ENCODE measurements around the gene ZNF580. TPM values are rescaled to one million over a fixed set of nuclear protein-coding genes. Genes with fewer than 3 reads are reported as not detected.

Gene ZNF580
- total and polyA plus RNA-seq, 2 of the 8 experiments (the other 6 are each of a cell fraction or from before 2014, with no cell fraction given) = 12.0 to 24.6 TPM

DNA sequence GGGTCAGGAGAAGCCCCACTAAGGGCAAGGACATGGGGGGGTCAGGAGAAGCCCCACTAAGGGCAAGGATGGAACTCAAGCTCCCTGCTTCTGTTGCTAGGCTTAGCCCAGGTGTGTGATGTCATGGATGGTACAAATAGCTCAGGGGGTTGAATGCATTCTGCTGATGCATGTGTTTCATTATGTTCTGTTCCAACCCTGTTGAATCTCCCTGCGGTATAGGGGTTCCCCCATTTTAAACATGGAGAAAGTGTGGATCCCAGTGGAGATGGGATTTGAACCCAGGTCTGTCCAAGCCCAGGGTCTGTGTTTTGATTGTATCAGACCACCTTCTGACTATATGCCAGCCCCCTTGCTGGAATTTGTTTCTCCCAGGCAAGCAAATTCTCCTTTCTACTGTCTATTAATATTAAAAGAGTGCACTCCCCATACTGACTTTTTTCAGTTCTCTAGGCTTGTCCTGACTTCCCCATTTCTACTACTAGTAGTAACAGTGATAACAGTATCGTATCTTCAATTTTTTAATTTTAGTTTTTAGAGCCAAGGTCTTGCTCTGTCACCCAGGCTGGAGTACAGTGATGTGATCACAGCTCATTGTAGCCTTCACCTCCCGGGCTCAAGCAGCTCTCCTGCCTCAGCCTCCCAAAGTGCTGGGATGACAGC is 28.7 kb upstream of the ZNF580 start:
- Histone ChIP-seq H3K14ac (ENCODE audit: insufficient read length) (no peak overlapping the region), H3K4me2 (ENCODE audit: insufficient read depth in 1 of 2, low read depth in 2 of 2, low read length in 2 of 2) (no peak overlapping the region), H2AK5ac (ENCODE audit: low read depth, low read length) (no peak overlapping the region), H3K18ac (ENCODE audit: extremely low read depth, low read length) (no peak overlapping the region), H4K20me1 (replicated peaks in 1 of 2; ENCODE audit: control insufficient read depth in 1 of 2, insufficient read depth in 2 of 2, low read length in 2 of 2) (peaks cover 4 to 26% of the 10 kb centered on the region in 2 experiments), H3K4me3 (ENCODE audit: extremely low read depth in 1 of 4, insufficient read depth in 2 of 4, low read depth in 3 of 4, low read length in 4 of 4) (no peak overlapping the region), H3K4ac (replicated peaks; ENCODE audit: insufficient read length, low read depth, low read length) (no peak overlapping the region), H3K27ac (ENCODE audit: low read depth, low read length) (no peak overlapping the region), H3K36me3 (ENCODE audit: control insufficient read depth in 2 of 4, insufficient read depth in 4 of 4, low read length in 3 of 4) (peaks cover 0 to 30% (median 1%) of the 10 kb centered on the region in 4 experiments; a peak in 4 of 8 replicates), H3K23me2 (ENCODE audit: low read depth, low read length) (no peaks in the 10 kb centered on the region), H3K79me1 (ENCODE audit: low read depth, low read length) (peaks cover 4% of the 10 kb centered on the region; the same call in 1 of the 2 replicates), H2BK5ac (ENCODE audit: low read depth, low read length) (no peak overlapping the region), H2AFZ (ENCODE audit: low read length) (no peak overlapping the region), H3K56ac (replicated peaks; ENCODE audit: insufficient read length, low read depth, low read length) (no peak overlapping the region), H4K91ac (replicated peaks; ENCODE audit: insufficient read length, low read length) (no peak overlapping the region), H2BK20ac (ENCODE audit: low read length) (no peak overlapping the region), H3K27me3 (replicated peaks in 1 of 4; ENCODE audit: control insufficient read depth in 3 of 4, extremely low read depth in 1 of 4, insufficient read depth in 3 of 4, low read length in 3 of 4) (no peaks in the 10 kb centered on the region), H2BK15ac (ENCODE audit: low read length) (no peak overlapping the region), H3K23ac (ENCODE audit: insufficient read length) (no peak overlapping the region), H2BK12ac (ENCODE audit: low read depth, low read length) (no peak overlapping the region), H3K79me2 (ENCODE audit: control insufficient read depth in 1 of 2, insufficient read depth in 2 of 2, low read length in 2 of 2) (peaks cover 0 to under 1% of the 10 kb centered on the region in 2 experiments; a peak in 1 of 4 replicates), H3K4me1 (replicated peaks in 1 of 4; ENCODE audit: control insufficient read depth in 3 of 4, insufficient read depth in 4 of 4, low read length in 3 of 4) (no peaks in the 10 kb centered on the region), H2BK120ac (replicated peaks; ENCODE audit: low read depth, low read length) (no peak overlapping the region), H4K5ac (ENCODE audit: insufficient read length, low read depth, low read length) (no peak overlapping the region), H4K8ac (ENCODE audit: extremely low read depth, insufficient read depth, low read length) (no peak overlapping the region), H3K9ac (replicated peaks in 1 of 4; ENCODE audit: extremely low read depth in 1 of 4, low read depth in 3 of 4, low read length in 3 of 4) (no peak overlapping the region), H3K9me3 (ENCODE audit: insufficient read depth in 2 of 2, low read depth in 1 of 2, low read length in 1 of 2) (no peaks in the 10 kb centered on the region; a peak in 1 of 4 replicates)
- ChIA-PET POLR2A (ENCODE audit: partially characterized antibody) (interaction anchor here (0.9 to 4.3 kb wide), 7 partner anchors 9 to 53 kb away, joined by 3 to 32 read pairs (median 3); partner anchors contain the start of genes FIZ1, ZNF524 and ZNF784), CTCF (ENCODE audit: partially characterized antibody) (interaction anchor here (1.1 to 1.5 kb wide), 3 partner anchors 13 to 92 kb away, joined by 3 read pairs; partner anchors contain the start of genes FIZ1 and ZNF524)
- DNase-seq (ENCODE audit: low read depth in 1 of 2, low spot score in 2 of 2) (no peak), FAIRE-seq (no peak)
- TF ChIP-seq YY1 (IDR thresholded peaks at IDR 0.05; ENCODE audit: low read depth, low read length) = no peak
- WGBS, 2 experiments (ENCODE audit: extremely low coverage in 1 of 2, insufficient coverage in 1 of 2, insufficient read length in 1 of 2, insufficient replicate concordance in 2 of 2, low coverage in 1 of 2, low lambda C conversion rate in 2 of 2, missing lambda C conversion rate in 1 of 2) = 94% methylated on average over 3 of the region's 3 CpGs; no CpG with 5 or more reads in 1 of the 2 experiments

All from H1 (cell line).